SU-DHL-6 (cell line): ENCODE measurements around the gene MICOS13.

ENCODE experiments used
- H2AFZ ChIP-seq: fragments of 200-600 bp; sonication (generic); 2 replicates; pipeline ENCODE4 v1.6.1; 2014; ENCODE audit warnings: low read depth, mild to moderate bottlenecking, moderate library complexity, mixed read lengths, antibody characterized with exemption, low read length; ENCODE audit not compliant: severe bottlenecking
- H3F3A ChIP-seq: fragments of 200-600 bp; shearing (Covaris generic); 2 replicates; pipeline ENCODE4 v1.6.0; 2016; ENCODE audit warnings: antibody characterized with exemption, mild to moderate bottlenecking; ENCODE audit not compliant: insufficient read depth
- H3K27ac ChIP-seq: fragments of 200-600 bp; sonication (generic); 2 replicates; pipeline ENCODE4 v1.5.1; 2016; ENCODE audit warnings: low read depth, mild to moderate bottlenecking, low read length, moderate library complexity, mixed read lengths
- H3K27me3 ChIP-seq: fragments of 200-600 bp; sonication (generic), shearing (Covaris generic); 2 replicates; pipeline ENCODE4 v1.6.0; 2014; ENCODE audit warnings: mild to moderate bottlenecking, low read length
- H3K36me3 ChIP-seq: fragments of 200-600 bp; sonication (generic); 2 replicates; pipeline ENCODE4 v1.6.1; 2014; ENCODE audit warnings: mild to moderate bottlenecking, low read length, mixed read lengths
- H3K4me2 ChIP-seq: fragments of 300-600, 200-600 bp; shearing (Covaris generic), sonication (generic); 2 replicates; pipeline ENCODE4 v1.6.0; 2014; ENCODE audit warnings: low read length, low read depth, mild to moderate bottlenecking; ENCODE audit not compliant: poor library complexity, severe bottlenecking
- H3K4me3 ChIP-seq: fragments of 200-600 bp; sonication (generic); 2 replicates; pipeline ENCODE4 v1.5.1; 2014; ENCODE audit warnings: antibody characterized with exemption, low read length, mild to moderate bottlenecking, mixed read lengths; ENCODE audit not compliant: insufficient read depth, poor library complexity, severe bottlenecking
- H3K79me2 ChIP-seq: fragments of 200-600 bp; sonication (generic); 2 replicates; pipeline ENCODE4 v1.6.1; 2014; ENCODE audit warnings: mild to moderate bottlenecking, low read length, moderate library complexity; ENCODE audit not compliant: insufficient read depth
- H3K9ac ChIP-seq: fragments of 200-600 bp; sonication (generic); 2 replicates; pipeline ENCODE4 v1.7.0; 2014; ENCODE audit warnings: mild to moderate bottlenecking, low read length
- H3K9me2 ChIP-seq: fragments of 200-600 bp; sonication (generic); replicated peaks from 2 replicates; pipeline ENCODE4 v1.6.1; 2014; ENCODE audit warnings: low read length; ENCODE audit not compliant: insufficient read depth
- H3K9me3 ChIP-seq: fragments of 200-600 bp; sonication (generic); 2 replicates; pipeline ENCODE4 v1.6.1; 2014; ENCODE audit warnings: low read length, mixed read lengths; ENCODE audit not compliant: insufficient read depth
- H4K20me1 ChIP-seq: fragments of 200-600 bp; sonication (generic); 2 replicates; pipeline ENCODE4 v1.6.1; 2014; ENCODE audit warnings: low read depth, mild to moderate bottlenecking, antibody characterized with exemption, low read length, moderate library complexity, mixed read lengths
- CTCF ChIP-seq: fragments of 200-600 bp; sonication (generic); IDR thresholded peaks from one replicate; pipeline ENCODE4 v1.5.1; 2017; ENCODE audit warnings: antibody characterized with exemption, mild to moderate bottlenecking, low read length, moderate library complexity; ENCODE audit not compliant: insufficient read depth, poor library complexity, severe bottlenecking
- EZH2phosphoT487 ChIP-seq: fragments of 200-600 bp; sonication (generic), shearing (Covaris generic); conservative IDR thresholded peaks from 2 replicates; pipeline ENCODE4 v1.6.1; 2018; ENCODE audit warnings: mild to moderate bottlenecking, antibody characterized with exemption, low read length, moderate library complexity, mixed read lengths

MICOS13 gene

GRCh38 chr19:5651361-5651760, 29.0 kb downstream of the MICOS13 start:
- Histone ChIP-seq H3K4me3 (no peak overlapping the region), H4K20me1 (no peaks in the 10 kb centered on the region; the same call in 1 of the 2 replicates)

GRCh38 chr19:5648464-5648863, 31.9 kb downstream of the MICOS13 start:
- Histone ChIP-seq H3K4me3 (no peak overlapping the region), H3K9me2 (no peaks in the 10 kb centered on the region), H3K36me3 (peaks cover 44% of the 10 kb centered on the region), H3K9me3 (no peaks in the 10 kb centered on the region), H3K27me3 (no peaks in the 10 kb centered on the region), H3K27ac (no peak overlapping the region), H4K20me1 (peaks cover 10% of the 10 kb centered on the region), H3K4me2 (no peak overlapping the region), H3F3A (no peaks in the 10 kb centered on the region), H3K9ac (no peak overlapping the region), H2AFZ (no peak overlapping the region), H3K79me2 (peaks cover 42% of the 10 kb centered on the region)
- TF ChIP-seq CTCF (no peak), EZH2phosphoT487 (no peak)

More at GRCh38 chr19:5651361-5651760, 29.0 kb downstream of the MICOS13 start:
- H3K27ac ChIP-seq = no peak overlapping the region
- no peak overlapping the region for H2AFZ ChIP-seq
- no peaks in the 10 kb centered on the region for H3K27me3 ChIP-seq
- H3K9ac ChIP-seq = no peak overlapping the region
- peaks cover 40% of the 10 kb centered on the region for H3K36me3 ChIP-seq
- no peaks in the 10 kb centered on the region for H3K9me2 ChIP-seq
- TF ChIP-seq CTCF = no peak
- no peak for TF ChIP-seq EZH2phosphoT487
- H3K4me2 ChIP-seq = no peak overlapping the region
- no peaks in the 10 kb centered on the region for H3K9me3 ChIP-seq
- H3F3A ChIP-seq = peaks cover 3% of the 10 kb centered on the region; the same call in 1 of the 2 replicates
- peaks cover 13% of the 10 kb centered on the region for H3K79me2 ChIP-seq

GRCh38 chr19:5646703-5647102, 33.6 kb downstream of the MICOS13 start:
- Histone ChIP-seq H3K36me3 (peaks cover 54% of the 10 kb centered on the region), H3F3A (no peaks in the 10 kb centered on the region), H3K9me2 (no peaks in the 10 kb centered on the region), H3K9ac (no peak overlapping the region), H3K79me2 (peaks cover 60% of the 10 kb centered on the region), H3K9me3 (no peaks in the 10 kb centered on the region), H3K27me3 (no peaks in the 10 kb centered on the region), H3K27ac (no peak overlapping the region), H4K20me1 (peaks cover 24% of the 10 kb centered on the region), H3K4me3 (no peak overlapping the region), H2AFZ (no peak overlapping the region), H3K4me2 (no peak overlapping the region)
- TF ChIP-seq EZH2phosphoT487 (no peak), CTCF (no peak)

- no peak overlapping the region for H3K27ac ChIP-seq
- no peaks in the 10 kb centered on the region for H3K9me2 ChIP-seq
- no peak overlapping the region for H2AFZ ChIP-seq
- no peaks in the 10 kb centered on the region for H3K9me3 ChIP-seq
- H3K4me2 ChIP-seq = no peak overlapping the region
- TF ChIP-seq CTCF (no peak), EZH2phosphoT487 (no peak)
- no peak overlapping the region for H3K9ac ChIP-seq
- peaks cover 26% of the 10 kb centered on the region for H4K20me1 ChIP-seq
- H3K36me3 ChIP-seq = peaks cover 54% of the 10 kb centered on the region
- H3K79me2 ChIP-seq = peaks cover 73% of the 10 kb centered on the region
- no peaks in the 10 kb centered on the region for H3K27me3 ChIP-seq
- no peak overlapping the region for H3K4me3 ChIP-seq
- H3F3A ChIP-seq = no peaks in the 10 kb centered on the region
Measured at GRCh38 chr19:5645409-5645808, 34.9 kb downstream of the MICOS13 start.
